Mesendoderm (in vitro differentiated cells): Measurements from ENCODE around the gene KLF7.

Experiments used
- DNase-seq: peaks from one replicate; pipeline ENCODE4 v3.0.0; 2013
- H2AK5ac ChIP-seq: 2 replicates; pipeline ENCODE4 v1.6.1; 2013; ENCODE audit warnings: low read length, inconsistent platforms
- H2BK120ac ChIP-seq: 2 replicates; pipeline ENCODE4 v1.6.1; 2013; ENCODE audit warnings: low read depth, mild to moderate bottlenecking, low read length, moderate library complexity, mixed read lengths
- H2BK15ac ChIP-seq: replicated peaks from 2 replicates; pipeline ENCODE4 v1.6.1; 2013; ENCODE audit warnings: low read depth, mild to moderate bottlenecking, moderate library complexity
- H2BK5ac ChIP-seq: 2 replicates; pipeline ENCODE4 v1.6.1; 2013; ENCODE audit warnings: low read length, inconsistent platforms
- H3K18ac ChIP-seq: 2 replicates; pipeline ENCODE4 v1.6.1; 2013; ENCODE audit warnings: mild to moderate bottlenecking, low read length, mixed read lengths
- H3K23ac ChIP-seq: one replicate; pipeline ENCODE4 v1.6.1; 2013; ENCODE audit warnings: low read length
- H3K27ac ChIP-seq: 2 replicates; pipeline ENCODE4 v1.5.1; 2013; ENCODE audit warnings: low read depth, mild to moderate bottlenecking, inconsistent platforms, low read length, moderate library complexity
- H3K27me3 ChIP-seq: 2 replicates; pipeline ENCODE4 v1.6.1; 2013; ENCODE audit warnings: low read length, control low read depth, mild to moderate bottlenecking, inconsistent platforms; ENCODE audit not compliant: insufficient read depth, poor library complexity
- H3K36me3 ChIP-seq: 2 replicates; pipeline ENCODE4 v1.6.1; 2013; ENCODE audit warnings: low read length, inconsistent platforms; ENCODE audit not compliant: control insufficient read depth, insufficient read depth
- H3K4ac ChIP-seq: one replicate; pipeline ENCODE4 v1.6.1; 2013; ENCODE audit warnings: low read depth, mild to moderate bottlenecking, low read length, moderate library complexity
- H3K4me1 ChIP-seq: 2 replicates; pipeline ENCODE4 v1.6.1; 2013; ENCODE audit warnings: low read depth, low read length, inconsistent platforms; ENCODE audit not compliant: control insufficient read depth
- H3K4me2 ChIP-seq: 2 replicates; pipeline ENCODE4 v1.6.1; 2013; ENCODE audit warnings: low read length
- H3K4me3 ChIP-seq: 2 replicates; pipeline ENCODE4 v1.5.1; 2013; ENCODE audit warnings: mild to moderate bottlenecking, low read length
- H3K56ac ChIP-seq: one replicate; pipeline ENCODE4 v1.6.1; 2013; ENCODE audit warnings: low read length
- H3K79me1 ChIP-seq: 2 replicates; pipeline ENCODE4 v1.6.1; 2013; ENCODE audit warnings: low read length, inconsistent platforms
- H3K79me2 ChIP-seq: 2 replicates; pipeline ENCODE4 v1.6.1; 2013; ENCODE audit warnings: mild to moderate bottlenecking, low read length; ENCODE audit not compliant: control insufficient read depth, insufficient read depth
- H3K9ac ChIP-seq: 2 replicates; pipeline ENCODE4 v1.6.1; 2013; ENCODE audit warnings: low read length, inconsistent platforms
- H4K5ac ChIP-seq: one replicate; pipeline ENCODE4 v1.6.1; 2013; ENCODE audit warnings: low read length
- H4K8ac ChIP-seq: one replicate; pipeline ENCODE4 v1.6.1; 2013; ENCODE audit warnings: low read depth, mild to moderate bottlenecking, control low read depth, low read length, moderate library complexity
- WGBS: extraction: QIAGEN DNeasy Blood & Tissue Kit; methylation state at CpG from one replicate; pipeline ENCODE4 v1.1.7; 2013; ENCODE audit warnings: low lambda C conversion rate, missing lambda C conversion rate; ENCODE audit not compliant: insufficient coverage; ENCODE audit errors: extremely low coverage; 5-methylcytosine and 5-hydroxymethylcytosine counted together

The KLF7 gene

GRCh38 chr2:207087046-207087902 lies 78.5 kb downstream of the KLF7 start:
- DNase-seq: no peak
- Histone ChIP-seq H2AK5ac (no peak overlapping the region), H3K4me2 (no peak overlapping the region), H2BK120ac (no peak overlapping the region), H3K27ac (no peak overlapping the region), H3K79me1 (peaks cover 16% of the 10 kb centered on the region), H3K9ac (no peak overlapping the region), H3K4me1 (peaks cover 8% of the 10 kb centered on the region), H2BK5ac (no peak overlapping the region), H3K27me3 (no peaks in the 10 kb centered on the region), H3K4me3 (no peak overlapping the region), H4K8ac (no peak overlapping the region), H3K18ac (no peak overlapping the region), H3K23ac (no peak overlapping the region), H3K36me3 (no peaks in the 10 kb centered on the region), H3K79me2 (peaks cover 11% of the 10 kb centered on the region), H4K5ac (no peak overlapping the region), H3K4ac (no peak overlapping the region), H2BK15ac (no peak overlapping the region), H3K56ac (no peak overlapping the region)
- WGBS: no CpG with 5 or more reads among the region's 7 CpGs

GRCh38 chr2:207086136-207086535 lies 79.6 kb downstream of the KLF7 start:
- H3K36me3 ChIP-seq: no peaks in the 10 kb centered on the region
- WGBS: no CpG with 5 or more reads among the region's 8 CpGs

GRCh38 chr2:207085110-207085509 lies 80.6 kb downstream of the KLF7 start:
- Histone ChIP-seq H3K9ac (no peak overlapping the region), H3K18ac (no peak overlapping the region), H2AK5ac (no peak overlapping the region), H3K4me1 (peaks cover 6% of the 10 kb centered on the region), H2BK5ac (no peak overlapping the region), H3K4ac (no peak overlapping the region), H3K23ac (no peak overlapping the region), H3K56ac (no peak overlapping the region), H4K8ac (no peak overlapping the region), H2BK120ac (no peak overlapping the region), H2BK15ac (no peak overlapping the region), H3K4me3 (no peak overlapping the region), H3K27ac (no peak overlapping the region), H3K4me2 (no peak overlapping the region), H3K79me1 (peaks cover 14% of the 10 kb centered on the region), H3K79me2 (peaks cover 5% of the 10 kb centered on the region), H3K27me3 (no peaks in the 10 kb centered on the region), H3K36me3 (peaks cover 2% of the 10 kb centered on the region), H4K5ac (no peak overlapping the region)
- no CpG with 5 or more reads among the region's 5 CpGs for WGBS
- no peak for DNase-seq

More at GRCh38 chr2:207086136-207086535, 79.6 kb downstream of the KLF7 start:
- peaks cover 8% of the 10 kb centered on the region for H3K4me1 ChIP-seq
- peaks cover 16% of the 10 kb centered on the region for H3K79me1 ChIP-seq
- no peak overlapping the region for H3K27ac ChIP-seq
- no peak overlapping the region for H3K56ac ChIP-seq
- DNase-seq: no peak
- no peak overlapping the region for H2BK5ac ChIP-seq
- H4K5ac ChIP-seq: no peak overlapping the region
- H3K4ac ChIP-seq: no peak overlapping the region
- H2AK5ac ChIP-seq: no peak overlapping the region
- no peak overlapping the region for H3K18ac ChIP-seq
- H3K9ac ChIP-seq: no peak overlapping the region
- no peak overlapping the region for H3K4me2 ChIP-seq
- H4K8ac ChIP-seq: no peak overlapping the region
- peaks cover 8% of the 10 kb centered on the region for H3K79me2 ChIP-seq
- no peaks in the 10 kb centered on the region for H3K27me3 ChIP-seq
- H3K23ac ChIP-seq: no peak overlapping the region
- no peak overlapping the region for H2BK120ac ChIP-seq
- no peak overlapping the region for H2BK15ac ChIP-seq
- H3K4me3 ChIP-seq: no peak overlapping the region

- H3K56ac ChIP-seq: no peak overlapping the region
- no peak overlapping the region for H4K8ac ChIP-seq
- no peak overlapping the region for H2BK5ac ChIP-seq
- no peak overlapping the region for H3K27ac ChIP-seq
- no peak overlapping the region for H2AK5ac ChIP-seq
- H3K4me3 ChIP-seq: no peak overlapping the region
- H3K79me2 ChIP-seq: peaks cover 2% of the 10 kb centered on the region
- no peak overlapping the region for H3K9ac ChIP-seq
- H3K4me2 ChIP-seq: no peak overlapping the region
- H2BK120ac ChIP-seq: no peak overlapping the region
- H3K36me3 ChIP-seq: peaks cover 2% of the 10 kb centered on the region
- peaks cover 6% of the 10 kb centered on the region for H3K4me1 ChIP-seq
- H3K27me3 ChIP-seq: no peaks in the 10 kb centered on the region
- DNase-seq: no peak
- H2BK15ac ChIP-seq: no peak overlapping the region
- H3K18ac ChIP-seq: no peak overlapping the region
- H3K79me1 ChIP-seq: peaks cover 11% of the 10 kb centered on the region
- H4K5ac ChIP-seq: no peak overlapping the region
- no peak overlapping the region for H3K4ac ChIP-seq
- no peak overlapping the region for H3K23ac ChIP-seq
- WGBS: no CpG with 5 or more reads among the region's 2 CpGs
These were observed 82.2 kb downstream of the KLF7 start for GRCh38 chr2:207083361-207084110.

GRCh38 chr2:207082619-207083018 lies 83.1 kb downstream of the KLF7 start:
- Histone ChIP-seq H3K4me2 (no peak overlapping the region), H3K9ac (no peak overlapping the region), H3K23ac (no peak overlapping the region), H4K5ac (no peak overlapping the region), H3K27ac (no peak overlapping the region), H2BK5ac (no peak overlapping the region), H2BK120ac (no peak overlapping the region), H4K8ac (no peak overlapping the region), H3K36me3 (peaks cover 2% of the 10 kb centered on the region), H2AK5ac (no peak overlapping the region), H3K4me3 (no peak overlapping the region), H3K4ac (no peak overlapping the region), H3K18ac (no peak overlapping the region), H2BK15ac (no peak overlapping the region), H3K56ac (no peak overlapping the region), H3K4me1 (peaks cover under 1% of the 10 kb centered on the region), H3K79me1 (peaks cover 7% of the 10 kb centered on the region), H3K27me3 (no peaks in the 10 kb centered on the region), H3K79me2 (peaks cover 2% of the 10 kb centered on the region)
- DNase-seq: no peak
- no CpG with 5 or more reads among the region's 4 CpGs for WGBS
